NT2/D1 (cell line): Measurements from ENCODE around the gene KNOP1.

Source experiments
- SUZ12 ChIP-seq: IDR thresholded peaks from 2 replicates; pipeline ENCODE4 v1.6.1; 2011; ENCODE audit not compliant: insufficient read length, insufficient read depth; ENCODE audit errors: extremely low read depth
- YY1 ChIP-seq: IDR thresholded peaks from 2 replicates; pipeline ENCODE4 v1.6.1; 2011; ENCODE audit not compliant: insufficient read length, insufficient read depth
- ZNF274 ChIP-seq: IDR thresholded peaks from 2 replicates; pipeline ENCODE4 v1.6.1; 2011; ENCODE audit warnings: mild to moderate bottlenecking, low read depth, low read length

GRCh38 chr16:19710991-19711545 lies 7.0 kb downstream of the KNOP1 start:
- TF ChIP-seq SUZ12 (no peak), YY1 (no peak), ZNF274 (no peak)
